Measurements from ENCODE around the gene FTO.

FTO gene

GRCh38 chr16:53761962-53762703 is 58.2 kb downstream of the FTO start:
- Histone ChIP-seq H2AK5ac (ENCODE audit: low read depth, low read length) (no peak overlapping the region), H3K14ac (ENCODE audit: low read length) (no peak overlapping the region), H3K18ac (ENCODE audit: low read length) (no peak overlapping the region), H3K4me2 (ENCODE audit: insufficient read depth, low read length, poor library complexity, severe bottlenecking) (no peak overlapping the region), H2AFZ (ENCODE audit: low read length) (no peak overlapping the region), H2BK120ac (ENCODE audit: low read depth, low read length) (no peak overlapping the region), H3K27ac (replicated peaks; ENCODE audit: low read length) (no peak overlapping the region), H2BK12ac (ENCODE audit: low read length) (no peak overlapping the region), H3K27me3 (ENCODE audit: control insufficient read depth in 3 of 3, insufficient read depth in 3 of 3, low read depth in 1 of 3, low read length in 3 of 3) (no peaks in the 10 kb centered on the region), H3K4me1 (ENCODE audit: control insufficient read depth in 2 of 2, insufficient read depth in 1 of 2, low read depth in 1 of 2, low read length in 2 of 2) (peaks cover 6 to 29% of the 10 kb centered on the region in 2 donors), H3K4me3 (ENCODE audit: low read length in 2 of 2) (no peak overlapping the region), H3K23ac (ENCODE audit: low read depth, low read length, poor library complexity) (no peak overlapping the region), H2BK15ac (ENCODE audit: low read length) (no peak overlapping the region), H4K91ac (ENCODE audit: low read depth, low read length, poor library complexity) (no peak overlapping the region), H3K79me1 (ENCODE audit: low read depth, low read length) (no peaks in the 10 kb centered on the region), H3K9me3 (replicated peaks in 1 of 2; ENCODE audit: control insufficient read depth in 2 of 2, insufficient read depth in 1 of 2, low read depth in 1 of 2, low read length in 2 of 2) (no peaks in the 10 kb centered on the region), H3K9ac (ENCODE audit: low read depth, low read length, poor library complexity) (no peak overlapping the region), H3K4ac (ENCODE audit: low read length) (no peak overlapping the region), H4K8ac (ENCODE audit: low read depth, low read length) (no peak overlapping the region), H2BK5ac (ENCODE audit: low read length) (no peak overlapping the region), H3K36me3 (replicated peaks in 1 of 2; ENCODE audit: control insufficient read depth in 2 of 2, insufficient read depth in 2 of 2, low read length in 2 of 2) (no peaks in the 10 kb centered on the region)
- WGBS, 2 donors (ENCODE audit: extremely low coverage in 2 of 2, insufficient read length in 2 of 2, insufficient replicate concordance in 1 of 2) = no CpG with 5 or more reads among the region's 4 CpGs
- DNase-seq (ENCODE audit: low spot score) = no peak

- WGBS, 2 donors (ENCODE audit: extremely low coverage in 2 of 2, insufficient read length in 2 of 2, insufficient replicate concordance in 1 of 2) = no CpG with 5 or more reads among the region's 10 CpGs
- no peak overlapping the region for H4K8ac ChIP-seq (ENCODE audit: low read depth, low read length)
- H3K4me1 ChIP-seq (ENCODE audit: control insufficient read depth in 2 of 2, insufficient read depth in 1 of 2, low read depth in 1 of 2, low read length in 2 of 2) = peaks cover 3 to 20% of the 10 kb centered on the region in 2 donors
- no peak overlapping the region for H2BK120ac ChIP-seq (ENCODE audit: low read depth, low read length)
- no peak overlapping the region for H3K14ac ChIP-seq (ENCODE audit: low read length)
- H4K91ac ChIP-seq (ENCODE audit: low read depth, low read length, poor library complexity) = no peak overlapping the region
- no peaks in the 10 kb centered on the region for H3K9me3 ChIP-seq (replicated peaks in 1 of 2; ENCODE audit: control insufficient read depth in 2 of 2, insufficient read depth in 1 of 2, low read depth in 1 of 2, low read length in 2 of 2)
- H2AK5ac ChIP-seq (ENCODE audit: low read depth, low read length) = no peak overlapping the region
- DNase-seq (ENCODE audit: low spot score) = no peak
- no peak overlapping the region for H3K23ac ChIP-seq (ENCODE audit: low read depth, low read length, poor library complexity)
- no peak overlapping the region for H2BK5ac ChIP-seq (ENCODE audit: low read length)
- no peaks in the 10 kb centered on the region for H3K27me3 ChIP-seq (ENCODE audit: control insufficient read depth in 3 of 3, insufficient read depth in 3 of 3, low read depth in 1 of 3, low read length in 3 of 3)
- H3K27ac ChIP-seq (replicated peaks; ENCODE audit: low read length) = no peak overlapping the region
- no peak overlapping the region for H3K18ac ChIP-seq (ENCODE audit: low read length)
- no peak overlapping the region for H2AFZ ChIP-seq (ENCODE audit: low read length)
- no peak overlapping the region for H3K9ac ChIP-seq (ENCODE audit: low read depth, low read length, poor library complexity)
- no peak overlapping the region for H3K4me3 ChIP-seq (ENCODE audit: low read length in 2 of 2)
- H2BK15ac ChIP-seq (ENCODE audit: low read length) = no peak overlapping the region
- no peak overlapping the region for H3K4ac ChIP-seq (ENCODE audit: low read length)
- H3K36me3 ChIP-seq (replicated peaks in 1 of 2; ENCODE audit: control insufficient read depth in 2 of 2, insufficient read depth in 2 of 2, low read length in 2 of 2) = no peaks in the 10 kb centered on the region
- no peak overlapping the region for H3K4me2 ChIP-seq (ENCODE audit: insufficient read depth, low read length, poor library complexity, severe bottlenecking)
- no peak overlapping the region for H2BK12ac ChIP-seq (ENCODE audit: low read length)
- H3K79me1 ChIP-seq (ENCODE audit: low read depth, low read length) = no peaks in the 10 kb centered on the region
Observed at GRCh38 chr16:53766304-53767016, 62.5 kb downstream of the FTO start.

GRCh38 chr16:53768167-53768566 is 64.2 kb downstream of the FTO start:
- Histone ChIP-seq H2BK5ac (ENCODE audit: low read length) (no peak overlapping the region), H3K4me3 (ENCODE audit: low read length in 2 of 2) (no peak overlapping the region), H2BK120ac (ENCODE audit: low read depth, low read length) (no peak overlapping the region), H3K27me3 (ENCODE audit: control insufficient read depth in 3 of 3, insufficient read depth in 3 of 3, low read depth in 1 of 3, low read length in 3 of 3) (no peaks in the 10 kb centered on the region), H3K9me3 (replicated peaks in 1 of 2; ENCODE audit: control insufficient read depth in 2 of 2, insufficient read depth in 1 of 2, low read depth in 1 of 2, low read length in 2 of 2) (no peaks in the 10 kb centered on the region), H3K79me1 (ENCODE audit: low read depth, low read length) (no peaks in the 10 kb centered on the region), H3K23ac (ENCODE audit: low read depth, low read length, poor library complexity) (no peak overlapping the region), H2AFZ (ENCODE audit: low read length) (no peak overlapping the region), H3K27ac (replicated peaks; ENCODE audit: low read length) (no peak overlapping the region), H4K91ac (ENCODE audit: low read depth, low read length, poor library complexity) (no peak overlapping the region), H3K4me1 (ENCODE audit: control insufficient read depth in 2 of 2, insufficient read depth in 1 of 2, low read depth in 1 of 2, low read length in 2 of 2) (peaks cover 3 to 16% of the 10 kb centered on the region in 2 donors), H3K4ac (ENCODE audit: low read length) (no peak overlapping the region), H3K14ac (ENCODE audit: low read length) (no peak overlapping the region), H3K9ac (ENCODE audit: low read depth, low read length, poor library complexity) (no peak overlapping the region), H3K18ac (ENCODE audit: low read length) (no peak overlapping the region), H4K8ac (ENCODE audit: low read depth, low read length) (no peak overlapping the region), H2BK15ac (ENCODE audit: low read length) (no peak overlapping the region), H3K36me3 (replicated peaks in 1 of 2; ENCODE audit: control insufficient read depth in 2 of 2, insufficient read depth in 2 of 2, low read length in 2 of 2) (no peaks in the 10 kb centered on the region), H2BK12ac (ENCODE audit: low read length) (no peak overlapping the region), H2AK5ac (ENCODE audit: low read depth, low read length) (no peak overlapping the region), H3K4me2 (ENCODE audit: insufficient read depth, low read length, poor library complexity, severe bottlenecking) (no peak overlapping the region)
- DNase-seq (ENCODE audit: low spot score) = no peak
- no CpG with 5 or more reads among the region's 4 CpGs for WGBS, 2 donors (ENCODE audit: extremely low coverage in 2 of 2, insufficient read length in 2 of 2, insufficient replicate concordance in 1 of 2)

GRCh38 chr16:53768593-53768992 is 64.6 kb downstream of the FTO start:
- Histone ChIP-seq H3K36me3 (replicated peaks in 1 of 2; ENCODE audit: control insufficient read depth in 2 of 2, insufficient read depth in 2 of 2, low read length in 2 of 2) (no peaks in the 10 kb centered on the region), H2AK5ac (ENCODE audit: low read depth, low read length) (no peak overlapping the region), H4K91ac (ENCODE audit: low read depth, low read length, poor library complexity) (no peak overlapping the region), H2BK15ac (ENCODE audit: low read length) (no peak overlapping the region), H3K18ac (ENCODE audit: low read length) (no peak overlapping the region), H2BK5ac (ENCODE audit: low read length) (no peak overlapping the region), H3K14ac (ENCODE audit: low read length) (no peak overlapping the region), H3K4me2 (ENCODE audit: insufficient read depth, low read length, poor library complexity, severe bottlenecking) (no peak overlapping the region), H2BK12ac (ENCODE audit: low read length) (no peak overlapping the region), H3K27me3 (ENCODE audit: control insufficient read depth in 3 of 3, insufficient read depth in 3 of 3, low read depth in 1 of 3, low read length in 3 of 3) (no peaks in the 10 kb centered on the region), H4K8ac (ENCODE audit: low read depth, low read length) (no peak overlapping the region), H3K4me1 (ENCODE audit: control insufficient read depth in 2 of 2, insufficient read depth in 1 of 2, low read depth in 1 of 2, low read length in 2 of 2) (peaks cover 3 to 17% of the 10 kb centered on the region in 2 donors), H3K9me3 (replicated peaks in 1 of 2; ENCODE audit: control insufficient read depth in 2 of 2, insufficient read depth in 1 of 2, low read depth in 1 of 2, low read length in 2 of 2) (no peaks in the 10 kb centered on the region), H3K23ac (ENCODE audit: low read depth, low read length, poor library complexity) (no peak overlapping the region), H2AFZ (ENCODE audit: low read length) (no peak overlapping the region), H3K4ac (ENCODE audit: low read length) (no peak overlapping the region), H3K27ac (replicated peaks; ENCODE audit: low read length) (no peak overlapping the region), H3K9ac (ENCODE audit: low read depth, low read length, poor library complexity) (no peak overlapping the region), H2BK120ac (ENCODE audit: low read depth, low read length) (no peak overlapping the region), H3K4me3 (ENCODE audit: low read length in 2 of 2) (no peak overlapping the region), H3K79me1 (ENCODE audit: low read depth, low read length) (no peaks in the 10 kb centered on the region)
- WGBS, 2 donors (ENCODE audit: extremely low coverage in 2 of 2, insufficient read length in 2 of 2, insufficient replicate concordance in 1 of 2) = no CpG with 5 or more reads among the region's 1 CpG
- DNase-seq (ENCODE audit: low spot score) = no peak

All from neuronal stem cell (in vitro differentiated cells).